GM18520 (cell line): Measurements from ENCODE around the gene AZU1.
"Not testable (repeated sequence)": the region's sequence is repeated elsewhere in the genome, so short reads cannot be mapped to it uniquely, and the experiment has no call there.

Experiments used
- ATAC-seq: cut with Tn5 transposase; IDR thresholded peaks from one replicate; pipeline ENCODE4 v1.9.1; 2021; ENCODE audit not compliant: unreplicated experiment

AZU1 gene

GRCh38 chr19:807627-808422, 19.8 kb upstream of the AZU1 start:
- ATAC-seq: no peak

- no peak for ATAC-seq
These were observed 19.2 kb upstream of the AZU1 start for GRCh38 chr19:808423-808775.

GRCh38 chr19:810077-810855, 17.4 kb upstream of the AZU1 start:
- no peak for ATAC-seq

- ATAC-seq: no peak
These were observed 16.7 kb upstream of the AZU1 start for GRCh38 chr19:810883-811489.

GRCh38 chr19:811506-812048, 16.1 kb upstream of the AZU1 start:
- no peak for ATAC-seq

GRCh38 chr19:812049-812746, 15.4 kb upstream of the AZU1 start:
- no peak for ATAC-seq

- no peak for ATAC-seq
These were observed 14.9 kb upstream of the AZU1 start for GRCh38 chr19:812747-813218.

GRCh38 chr19:813219-814151, 14.2 kb upstream of the AZU1 start:
- no peak for ATAC-seq

GRCh38 chr19:814152-815078, 13.2 kb upstream of the AZU1 start:
- ATAC-seq: no peak

GRCh38 chr19:815079-815774, 12.4 kb upstream of the AZU1 start:
- ATAC-seq: no peak

- ATAC-seq: no peak
These were observed 11.7 kb upstream of the AZU1 start for GRCh38 chr19:815775-816499.

- no peak for ATAC-seq
These were observed 11.2 kb upstream of the AZU1 start for GRCh38 chr19:816500-816857.

GRCh38 chr19:820212-820611, 7.4 kb upstream of the AZU1 start:
- ATAC-seq: not testable (repeated sequence)

GRCh38 chr19:821231-821824, 6.3 kb upstream of the AZU1 start:
- no peak for ATAC-seq

GRCh38 chr19:821825-822503, 5.7 kb upstream of the AZU1 start, which contains the start of gene PLPPR3:
TSS of gene PLPPR3 (minus strand) at chr19:821955. CDS start at chr19:821559, 396 bp downstream.
- no peak for ATAC-seq

- no peak for ATAC-seq
These were observed 4.0 kb upstream of the AZU1 start for GRCh38 chr19:823565-824121.
